Neuron (in vitro differentiated cells): ENCODE measurements around the gene CPEB4.

Experiments
- H2AFZ ChIP-seq: one replicate; pipeline ENCODE4 v1.6.1; 2013; ENCODE audit warnings: low read depth, mild to moderate bottlenecking, inconsistent platforms, low read length, moderate library complexity
- H3K27me3 ChIP-seq: one replicate; pipeline ENCODE4 v1.6.1; 2013; ENCODE audit warnings: low read length; ENCODE audit not compliant: insufficient read depth
- H3K36me3 ChIP-seq: one replicate; pipeline ENCODE4 v1.6.1; 2013; ENCODE audit warnings: low read length; ENCODE audit not compliant: insufficient read depth
- H3K4me1 ChIP-seq: one replicate; pipeline ENCODE4 v1.6.1; 2013; ENCODE audit warnings: low read length; ENCODE audit not compliant: insufficient read depth
- H3K4me3 ChIP-seq: 2 replicates; pipeline ENCODE4 v1.5.1; 2013; ENCODE audit warnings: mild to moderate bottlenecking, low read length, moderate library complexity
- H3K9me3 ChIP-seq: one replicate; pipeline ENCODE4 v1.6.1; 2013; ENCODE audit warnings: low read length

Gene CPEB4

GRCh38 chr5:173984218-173984617 is 96.1 kb downstream of the CPEB4 start:
- Histone ChIP-seq H2AFZ (no peak overlapping the region), H3K36me3 (no peaks in the 10 kb centered on the region), H3K4me3 (no peak overlapping the region), H3K9me3 (no peaks in the 10 kb centered on the region), H3K27me3 (no peaks in the 10 kb centered on the region), H3K4me1 (no peaks in the 10 kb centered on the region)

GRCh38 chr5:173988554-173989431 is 100.6 kb downstream of the CPEB4 start, which contains the start of gene C5orf47:
Gene C5orf47, plus strand, starts transcription at chr5:173989170. Its CDS starts 94 bp downstream, at chr5:173989264.
- H3K36me3 ChIP-seq: no peaks in the 10 kb centered on the region
- no peaks in the 10 kb centered on the region for H3K4me1 ChIP-seq
- H2AFZ ChIP-seq: no peak within 1 kb of the TSS
- H3K4me3 ChIP-seq: no peak within 1 kb of the TSS
- no peaks in the 10 kb centered on the region for H3K9me3 ChIP-seq
- peaks cover under 1% of the 10 kb centered on the region for H3K27me3 ChIP-seq

GRCh38 chr5:173989432-173990082 is 101.4 kb downstream of the CPEB4 start:
- Histone ChIP-seq H3K27me3 (peaks cover 2% of the 10 kb centered on the region), H3K36me3 (no peaks in the 10 kb centered on the region), H3K9me3 (no peaks in the 10 kb centered on the region), H3K4me1 (no peaks in the 10 kb centered on the region), H3K4me3 (no peak overlapping the region), H2AFZ (no peak overlapping the region)

GRCh38 chr5:173997331-173997730 is 109.2 kb downstream of the CPEB4 start:
- H3K27me3 ChIP-seq: peaks cover 11% of the 10 kb centered on the region
- no peak overlapping the region for H3K4me3 ChIP-seq
- H3K9me3 ChIP-seq: no peaks in the 10 kb centered on the region
- no peaks in the 10 kb centered on the region for H3K36me3 ChIP-seq
- no peak overlapping the region for H2AFZ ChIP-seq
- H3K4me1 ChIP-seq: no peaks in the 10 kb centered on the region

- H3K9me3 ChIP-seq: no peaks in the 10 kb centered on the region
- H3K4me1 ChIP-seq: no peaks in the 10 kb centered on the region
- H2AFZ ChIP-seq: no peak overlapping the region
- H3K4me3 ChIP-seq: no peak overlapping the region
- H3K36me3 ChIP-seq: no peaks in the 10 kb centered on the region
- H3K27me3 ChIP-seq: peaks cover 16% of the 10 kb centered on the region
These were observed 110.4 kb downstream of the CPEB4 start for GRCh38 chr5:173998531-173998930.

DNA sequence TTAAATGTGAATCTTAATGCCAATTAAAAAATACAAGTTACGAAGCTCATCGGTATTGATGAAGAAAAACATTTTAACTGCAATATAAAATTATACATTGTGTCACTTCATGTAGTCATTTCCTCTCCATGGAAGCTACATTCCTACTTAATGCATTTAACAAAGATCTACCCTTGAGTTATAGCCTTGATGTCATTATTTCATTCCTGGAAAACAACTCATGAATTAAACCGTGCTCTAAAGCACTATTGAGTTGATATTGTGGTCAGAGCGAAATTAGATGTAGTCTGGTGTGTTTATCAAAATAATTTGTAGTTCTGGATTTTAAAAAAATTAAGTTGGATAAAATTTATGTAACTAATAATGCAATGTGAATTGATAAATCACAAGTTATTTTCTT is 111.9 kb downstream of the CPEB4 start:
- Histone ChIP-seq H2AFZ (no peak overlapping the region), H3K27me3 (peaks cover 16% of the 10 kb centered on the region), H3K9me3 (no peaks in the 10 kb centered on the region), H3K4me3 (no peak overlapping the region), H3K36me3 (no peaks in the 10 kb centered on the region), H3K4me1 (no peaks in the 10 kb centered on the region)

DNA sequence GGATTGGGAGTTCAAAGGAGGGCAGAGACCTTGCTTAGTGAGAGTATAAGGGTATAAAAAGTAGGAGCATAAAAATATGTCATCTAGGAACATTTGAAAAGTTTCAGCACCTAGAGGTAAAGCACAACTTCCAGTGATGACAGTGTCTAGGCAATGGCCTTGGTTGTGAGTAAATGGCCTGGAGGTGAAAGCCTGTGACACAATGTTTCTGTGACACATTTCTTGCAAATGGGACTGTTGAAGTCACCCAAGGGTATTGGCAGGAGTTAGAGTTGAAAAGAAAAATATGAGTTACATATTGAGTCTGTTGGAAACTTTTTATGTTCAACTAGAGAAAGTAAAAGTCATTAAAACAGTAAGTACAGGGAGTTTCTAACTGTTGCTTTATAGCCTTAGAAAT is 115.6 kb downstream of the CPEB4 start:
- no peaks in the 10 kb centered on the region for H3K9me3 ChIP-seq
- no peaks in the 10 kb centered on the region for H3K4me1 ChIP-seq
- no peaks in the 10 kb centered on the region for H3K36me3 ChIP-seq
- H2AFZ ChIP-seq: no peak overlapping the region
- peaks cover 11% of the 10 kb centered on the region for H3K27me3 ChIP-seq
- no peak overlapping the region for H3K4me3 ChIP-seq

- no peaks in the 10 kb centered on the region for H3K9me3 ChIP-seq
- no peaks in the 10 kb centered on the region for H3K4me1 ChIP-seq
- H3K4me3 ChIP-seq: no peak overlapping the region
- H3K36me3 ChIP-seq: no peaks in the 10 kb centered on the region
- H3K27me3 ChIP-seq: peaks cover 3% of the 10 kb centered on the region
- H2AFZ ChIP-seq: no peak overlapping the region
These were observed 120.8 kb downstream of the CPEB4 start for GRCh38 chr5:174008922-174009321.

DNA sequence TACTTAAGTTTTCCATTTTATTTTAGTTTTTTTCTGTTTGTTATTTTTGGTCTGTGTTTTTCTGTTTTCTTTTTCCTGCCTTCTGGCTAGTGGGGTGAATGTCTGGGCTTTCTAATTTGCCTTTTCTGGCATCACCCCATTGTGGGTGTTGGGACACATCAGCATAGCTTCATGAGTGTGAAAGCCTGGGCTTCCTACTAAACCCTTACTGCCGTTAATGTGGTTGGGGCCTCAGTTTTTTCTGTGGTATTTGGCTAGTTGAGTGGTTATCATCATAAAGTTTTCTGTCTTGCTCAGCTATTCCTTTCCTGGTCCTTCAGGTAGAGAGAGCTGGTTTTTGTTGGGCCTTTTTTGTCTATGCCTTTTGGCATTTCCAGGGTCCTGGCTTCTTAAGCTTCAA is 122.2 kb downstream of the CPEB4 start:
- H3K4me3 ChIP-seq: no peak overlapping the region
- no peaks in the 10 kb centered on the region for H3K9me3 ChIP-seq
- no peaks in the 10 kb centered on the region for H3K4me1 ChIP-seq
- H3K36me3 ChIP-seq: no peaks in the 10 kb centered on the region
- H2AFZ ChIP-seq: no peak overlapping the region
- peaks cover 3% of the 10 kb centered on the region for H3K27me3 ChIP-seq

DNA sequence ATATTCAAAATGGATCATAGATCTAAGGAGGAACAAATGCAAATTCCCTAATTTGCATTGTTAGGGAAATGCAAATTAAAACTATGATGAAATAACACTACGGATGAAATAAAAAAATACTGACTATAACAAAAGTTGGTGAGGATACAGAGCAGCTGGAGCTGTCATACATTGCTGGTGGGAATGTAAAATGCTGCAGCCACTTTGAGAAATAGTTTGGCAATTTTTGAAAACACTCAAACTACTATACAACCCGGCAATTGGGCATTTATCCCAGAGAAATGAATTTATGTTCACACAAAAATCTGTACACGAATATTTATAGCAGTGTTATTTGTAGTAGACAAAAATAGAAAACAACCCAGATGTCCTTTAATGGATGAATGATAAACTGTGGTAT is 123.3 kb downstream of the CPEB4 start:
- Histone ChIP-seq H3K9me3 (no peaks in the 10 kb centered on the region), H3K36me3 (no peaks in the 10 kb centered on the region), H3K4me1 (no peaks in the 10 kb centered on the region), H2AFZ (no peak overlapping the region), H3K27me3 (no peaks in the 10 kb centered on the region), H3K4me3 (no peak overlapping the region)
